Upper lobe of left lung (tissue), 6 donors: ENCODE measurements around the gene MAST4. TPM values are rescaled to one million over a fixed set of nuclear protein-coding genes. Genes with fewer than 3 reads are reported as not detected.

Source experiments
- ATAC-seq, 2 donors: fragments of 200-7000 bp; cut with Tn5 transposase; one replicate each; pipeline ENCODE4 v1.9.1; 2022; ENCODE audit warnings: mild to moderate bottlenecking in 2 of 2, moderate library complexity in 2 of 2; ENCODE audit not compliant: low FRiP score in 2 of 2
- DNase-seq, 2 donors: peaks; one replicate each; pipeline ENCODE4 v3.0.0-alpha.2; 2019 to 2020
- H3K27ac ChIP-seq, 4 donors: fragments of 200-600 bp; sonication (generic); one replicate each; pipeline ENCODE4 v1.5.1; 2016 to 2019
- H3K27me3 ChIP-seq, 4 donors: fragments of 200-600 bp; sonication (generic); one replicate each; pipeline ENCODE4 v1.5.1; 2017 to 2019
- H3K36me3 ChIP-seq, 4 donors: fragments of 200-600 bp; sonication (generic); one replicate each; pipeline ENCODE4 v1.5.1; 2016 to 2019
- H3K4me1 ChIP-seq, 4 donors: fragments of 200-600 bp; sonication (generic); one replicate each; pipeline ENCODE4 v1.5.1; 2018 to 2019
- H3K4me3 ChIP-seq, 4 donors: fragments of 200-600 bp; sonication (generic); one replicate each; pipeline ENCODE4 v1.5.1; 2017 to 2019; ENCODE audit warnings: mild to moderate bottlenecking in 2 of 4, moderate library complexity in 1 of 4
- H3K9me3 ChIP-seq, 4 donors: fragments of 200-600 bp; sonication (generic); one replicate each; pipeline ENCODE4 v1.5.1; 2018 to 2019
- EP300 ChIP-seq, 4 donors: sonication (generic); formaldehyde crosslinking; IDR thresholded peaks; one replicate each; pipeline ENCODE4 v1.5.1; 2017; ENCODE audit warnings: antibody characterized with exemption in 4 of 4, control low read depth in 2 of 4
- POLR2A ChIP-seq, 4 donors: fragments of 450-650 bp; IDR thresholded peaks; one replicate each; pipeline ENCODE4 v1.5.1; 2016 to 2017; ENCODE audit warnings: antibody characterized with exemption in 4 of 4, mild to moderate bottlenecking in 2 of 4
- POLR2AphosphoS5 ChIP-seq, 2 donors: sonication (generic); formaldehyde crosslinking; IDR thresholded peaks; one replicate each; pipeline ENCODE4 v1.5.1; 2017; ENCODE audit warnings: antibody characterized with exemption in 2 of 2
- WGBS, 2 donors: methylation state at CpG; one replicate each; pipeline ENCODE4 v1.1.5; 2017 to 2018; 5-methylcytosine and 5-hydroxymethylcytosine counted together
- total RNA-seq, 6 donors: library from RNA; depleted of rRNA in 4 of 6; stranded (reverse); fragments of >200 nt in 4 of 6; gene quantifications; one replicate each; pipeline versions ENCODE4 v1.1.0 to v1.2.1, GENCODE V29; 2016 to 2021
- TF ChIP-seq, protein P1 (sequence below), 6 experiments: fragments of 450-650 bp in 4 of 6; fragments of 200-600 bp in 2 of 6; sonication (generic) in 2 of 6; IDR thresholded peaks; one replicate each; pipeline ENCODE4 v1.5.1; 2016 to 2019; ENCODE audit warnings: antibody characterized with exemption in 6 of 6
- donor health status: DM: no; HTN: no; CAD: no; lungs with moderate emphysema.
- donor health status: DM: no; HTN: yes; CAD: no; lungs with severe emphysema.

Gene MAST4
- total RNA-seq, 6 donors from 2014 or later: 44.8 to 229 (median 66.4) TPM

GRCh38 chr5:67028941-67029340 is 432.7 kb downstream of the MAST4 start:
- no peaks in the 10 kb centered on the region for H3K27me3 ChIP-seq
- no peaks in the 10 kb centered on the region for H3K36me3 ChIP-seq
- no peak overlapping the region for H3K27ac ChIP-seq
- H3K9me3 ChIP-seq: no peaks in the 10 kb centered on the region
- 98% methylated on average over 4 of the region's 4 CpGs for WGBS, 2 donors
- DNase-seq (no peak), ATAC-seq (no peak)
- TF ChIP-seq POLR2A (IDR thresholded peaks at IDR 0.05) (no peak), EP300 (IDR thresholded peaks at IDR 0.05) (no peak), POLR2AphosphoS5 (IDR thresholded peaks at IDR 0.05) (no peak)
- TF ChIP-seq, protein P1, sequence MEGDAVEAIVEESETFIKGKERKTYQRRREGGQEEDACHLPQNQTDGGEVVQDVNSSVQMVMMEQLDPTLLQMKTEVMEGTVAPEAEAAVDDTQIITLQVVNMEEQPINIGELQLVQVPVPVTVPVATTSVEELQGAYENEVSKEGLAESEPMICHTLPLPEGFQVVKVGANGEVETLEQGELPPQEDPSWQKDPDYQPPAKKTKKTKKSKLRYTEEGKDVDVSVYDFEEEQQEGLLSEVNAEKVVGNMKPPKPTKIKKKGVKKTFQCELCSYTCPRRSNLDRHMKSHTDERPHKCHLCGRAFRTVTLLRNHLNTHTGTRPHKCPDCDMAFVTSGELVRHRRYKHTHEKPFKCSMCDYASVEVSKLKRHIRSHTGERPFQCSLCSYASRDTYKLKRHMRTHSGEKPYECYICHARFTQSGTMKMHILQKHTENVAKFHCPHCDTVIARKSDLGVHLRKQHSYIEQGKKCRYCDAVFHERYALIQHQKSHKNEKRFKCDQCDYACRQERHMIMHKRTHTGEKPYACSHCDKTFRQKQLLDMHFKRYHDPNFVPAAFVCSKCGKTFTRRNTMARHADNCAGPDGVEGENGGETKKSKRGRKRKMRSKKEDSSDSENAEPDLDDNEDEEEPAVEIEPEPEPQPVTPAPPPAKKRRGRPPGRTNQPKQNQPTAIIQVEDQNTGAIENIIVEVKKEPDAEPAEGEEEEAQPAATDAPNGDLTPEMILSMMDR (IDR thresholded peaks at IDR 0.05): no peak
- peaks cover 22 to 39% (median 33%) of the 10 kb centered on the region in 4 donors for H3K4me1 ChIP-seq
- no peak overlapping the region for H3K4me3 ChIP-seq

DNA sequence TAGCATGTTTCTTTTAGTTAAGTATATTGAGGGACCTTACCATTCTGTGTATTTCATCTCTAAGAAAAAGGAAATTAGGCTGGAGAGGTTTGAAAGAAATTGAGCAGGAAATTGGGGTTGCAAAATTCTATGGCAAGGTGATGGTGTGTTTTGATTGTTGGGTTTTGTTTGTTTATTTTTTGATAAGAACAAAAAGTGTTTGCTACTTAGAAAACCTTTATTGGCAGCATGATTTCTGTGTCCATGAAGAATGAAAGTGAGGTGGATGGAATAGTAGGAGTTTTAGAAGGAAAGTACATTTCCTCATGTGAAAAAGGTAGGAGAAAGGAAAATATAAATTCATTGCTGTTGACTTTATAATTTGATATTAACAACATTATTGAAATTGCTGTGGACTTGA is 433.3 kb downstream of the MAST4 start:
- no peak overlapping the region for H3K27ac ChIP-seq
- H3K36me3 ChIP-seq: no peaks in the 10 kb centered on the region
- TF ChIP-seq POLR2AphosphoS5 (IDR thresholded peaks at IDR 0.05) (no peak), EP300 (IDR thresholded peaks at IDR 0.05) (no peak), POLR2A (IDR thresholded peaks at IDR 0.05) (no peak)
- TF ChIP-seq, protein P1 (IDR thresholded peaks at IDR 0.05): no peak
- ATAC-seq (no peak), DNase-seq (no peak)
- peaks cover 27 to 44% (median 38%) of the 10 kb centered on the region in 4 donors for H3K4me1 ChIP-seq
- H3K4me3 ChIP-seq: no peak overlapping the region
- no peaks in the 10 kb centered on the region for H3K9me3 ChIP-seq
- no peaks in the 10 kb centered on the region for H3K27me3 ChIP-seq

DNA sequence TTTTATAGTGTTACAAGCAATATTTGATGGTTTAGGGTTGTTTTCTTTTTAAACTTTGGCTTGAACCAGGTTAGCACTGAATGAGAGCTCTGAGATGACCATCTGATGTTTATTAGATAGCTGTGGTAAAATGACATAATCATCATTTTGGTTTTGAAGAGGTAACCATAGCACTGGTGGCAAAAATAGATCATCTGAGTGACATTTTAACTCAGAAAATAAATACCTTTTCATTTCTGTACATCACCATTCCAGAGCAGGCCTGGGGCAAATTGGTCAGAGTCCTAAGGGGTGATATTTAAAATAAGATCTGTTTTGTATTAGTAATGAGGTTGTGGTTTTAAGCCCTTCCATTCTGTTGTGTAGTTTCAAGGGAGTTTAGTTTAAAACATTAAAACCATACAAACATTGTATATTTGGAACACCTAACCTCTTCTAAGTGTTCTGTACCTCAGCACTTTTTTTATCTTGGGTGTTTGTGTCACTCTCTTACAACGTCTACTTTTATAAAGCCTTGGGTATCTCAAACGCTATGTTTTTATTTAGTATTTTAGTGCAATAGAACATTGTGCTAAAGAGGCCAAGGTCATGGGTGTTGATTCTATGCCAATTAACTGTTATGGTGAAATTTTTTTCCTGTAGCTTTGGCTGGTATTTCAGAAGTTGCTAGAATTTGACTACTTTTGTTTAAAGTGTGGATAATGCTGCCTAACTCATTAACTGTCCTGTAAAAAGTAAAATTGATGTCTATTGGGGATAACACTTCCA is 434.3 kb downstream of the MAST4 start:
- TF ChIP-seq POLR2A (IDR thresholded peaks at IDR 0.05) (no peak), EP300 (IDR thresholded peaks at IDR 0.05) (no peak), POLR2AphosphoS5 (IDR thresholded peaks at IDR 0.05) (no peak)
- TF ChIP-seq, protein P1 (IDR thresholded peaks at IDR 0.05): no peak
- ATAC-seq: no peak
- no peak overlapping the region for H3K27ac ChIP-seq
- no peaks in the 10 kb centered on the region for H3K36me3 ChIP-seq
- WGBS, 2 donors: 31 to 46% methylated on average over 2 of the region's 2 CpGs
- H3K27me3 ChIP-seq: no peaks in the 10 kb centered on the region
- no peak overlapping the region for H3K4me3 ChIP-seq
- no peak for DNase-seq
- no peaks in the 10 kb centered on the region for H3K9me3 ChIP-seq
- peaks cover 28 to 50% (median 41%) of the 10 kb centered on the region in 4 donors for H3K4me1 ChIP-seq

GRCh38 chr5:67031057-67031443 is 434.9 kb downstream of the MAST4 start:
- no peak for DNase-seq
- no peak overlapping the region for H3K4me3 ChIP-seq
- no peaks in the 10 kb centered on the region for H3K9me3 ChIP-seq
- 56 to 74% methylated on average over 3 of the region's 3 CpGs for WGBS, 2 donors
- TF ChIP-seq POLR2A (IDR thresholded peaks at IDR 0.05) (no peak), EP300 (IDR thresholded peaks at IDR 0.05) (no peak), POLR2AphosphoS5 (IDR thresholded peaks at IDR 0.05) (no peak)
- TF ChIP-seq, protein P1 (IDR thresholded peaks at IDR 0.05): no peak
- no peaks in the 10 kb centered on the region for H3K27me3 ChIP-seq
- H3K36me3 ChIP-seq: no peaks in the 10 kb centered on the region
- no peak overlapping the region for H3K27ac ChIP-seq
- H3K4me1 ChIP-seq: peaks cover 28 to 56% (median 43%) of the 10 kb centered on the region in 4 donors
- no peak for ATAC-seq

DNA sequence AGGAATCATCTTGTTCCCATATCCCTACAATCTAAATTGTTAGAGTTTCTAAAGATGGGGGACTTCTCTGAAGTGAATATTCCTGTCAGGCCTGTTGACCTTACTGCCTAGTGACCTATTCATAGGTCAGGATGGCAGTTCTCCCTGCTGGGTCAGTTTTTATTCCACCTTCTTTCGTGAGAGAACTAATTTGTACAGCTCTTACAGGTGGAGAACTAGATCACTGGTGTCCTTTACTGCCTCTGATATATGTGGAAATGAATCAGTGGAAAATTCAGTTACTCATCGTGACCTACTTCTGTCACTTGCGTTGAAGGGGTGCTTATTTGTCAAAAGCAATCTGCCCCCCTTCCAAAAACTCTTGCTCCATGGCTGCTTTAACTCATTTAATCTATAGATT is 435.5 kb downstream of the MAST4 start:
- ATAC-seq: no peak
- H3K27ac ChIP-seq: no peak overlapping the region
- no peaks in the 10 kb centered on the region for H3K36me3 ChIP-seq
- H3K9me3 ChIP-seq: no peaks in the 10 kb centered on the region
- no peaks in the 10 kb centered on the region for H3K27me3 ChIP-seq
- TF ChIP-seq, protein P1 (IDR thresholded peaks at IDR 0.05): no peak
- TF ChIP-seq EP300 (IDR thresholded peaks at IDR 0.05): no peak
- no peak for TF ChIP-seq POLR2AphosphoS5 (IDR thresholded peaks at IDR 0.05)
- no peak for TF ChIP-seq POLR2A (IDR thresholded peaks at IDR 0.05)
- H3K4me1 ChIP-seq: peaks cover 28 to 56% (median 41%) of the 10 kb centered on the region in 4 donors
- 51 to 65% methylated on average over 3 of the region's 3 CpGs for WGBS, 2 donors
- H3K4me3 ChIP-seq: no peak overlapping the region
- no peak for DNase-seq
